MCF 10A (cell line): Measurements from ENCODE around the gene TMEM88. TPM values are rescaled to one million over a fixed set of nuclear protein-coding genes. Genes with fewer than 3 reads are reported as not detected.

Experiments used
- BruUV-seq: library from RNA; stranded (reverse); fragments of 400-500 nt; replicated peaks from 2 replicates; lab custom pipeline; 2021; lab: Mats Ljungman, UMichigan
- CTCF ChIA-PET: fragments of 300-600 bp; sonication (Branson Sonifier 250); formaldehyde crosslinking; extraction: SDS; loops from one replicate; lab custom pipeline; 2021; ENCODE audit warnings: antibody characterized with exemption, inconsistent platforms; lab: Yijun Ruan, JAX
- POLR2A ChIA-PET: fragments of 300-600, 350-650 bp; sonication (Branson Sonifier 250); formaldehyde crosslinking; extraction: SDS; loops from one replicate; lab custom pipeline; 2020; ENCODE audit warnings: antibody characterized with exemption, inconsistent platforms; lab: Yijun Ruan, JAX
- DNase-seq: peaks from one replicate; pipeline ENCODE4 v3.0.0-alpha.2; 2018; ENCODE audit not compliant: unreplicated experiment
- H3K27ac Mint-ChIP-seq: one replicate; pipeline ENCODE4 v1.8.0; 2022; ENCODE audit warnings: mild to moderate bottlenecking, low read depth, mixed read lengths; ENCODE audit not compliant: unreplicated experiment
- H3K27me3 Mint-ChIP-seq: one replicate; pipeline ENCODE4 v1.8.0; 2022; ENCODE audit warnings: mixed read lengths; ENCODE audit not compliant: insufficient read depth, unreplicated experiment
- H3K36me3 Mint-ChIP-seq: one replicate; pipeline ENCODE4 v1.8.0; 2022; ENCODE audit warnings: mild to moderate bottlenecking, moderate library complexity, mixed read lengths; ENCODE audit not compliant: insufficient read depth, unreplicated experiment
- H3K4me1 Mint-ChIP-seq: one replicate; pipeline ENCODE4 v1.8.0; 2022; ENCODE audit warnings: mixed read lengths; ENCODE audit not compliant: insufficient read depth, unreplicated experiment
- H3K4me3 Mint-ChIP-seq: one replicate; pipeline ENCODE4 v1.8.0; 2022; ENCODE audit warnings: mild to moderate bottlenecking, moderate library complexity, mixed read lengths; ENCODE audit not compliant: unreplicated experiment
- H3K9me3 Mint-ChIP-seq: one replicate; pipeline ENCODE4 v1.8.0; 2022; ENCODE audit warnings: mixed read lengths; ENCODE audit not compliant: unreplicated experiment
- CTCF ChIP-seq: fragments of 200-600 bp; IDR thresholded peaks from one replicate; pipeline ENCODE4 v1.8.0; 2022; ENCODE audit warnings: antibody characterized with exemption, mild to moderate bottlenecking; ENCODE audit not compliant: unreplicated experiment
- intact Hi-C: fragments of 100-400 bp; cut with micrococcal nuclease; formaldehyde crosslinking; loops from 2 replicates; pipeline ENCODE4 v1.14.1; 2022
- total RNA-seq: library from RNA; stranded (reverse); gene quantifications from 2 replicates; pipeline ENCODE4 v1.2.3, GENCODE V29; 2022

The TMEM88 gene
- total RNA-seq, 1 experiment from 2014 or later: 4.4 TPM

GRCh38 chr17:7856011-7856810, 1.3 kb downstream of the TMEM88 start:
- DNase-seq: peak; percentile 30
- H3K4me1 Mint-ChIP-seq: peaks cover 7% of the 10 kb centered on the region
- ChIA-PET CTCF (interaction anchor here (0.6 to 1.1 kb wide), 9 partner anchors 23 to 217 kb away, joined by 3 to 8 read pairs (median 4); no protein-coding TSS in a partner anchor), POLR2A (interaction anchor here (1.0 to 3.1 kb wide), 16 partner anchors 9 to 420 kb away, joined by 3 to 70 read pairs (median 8); partner anchors contain the start of genes CHD3, FXR2, KDM6B and RNF227)
- no peak for TF ChIP-seq CTCF
- H3K27me3 Mint-ChIP-seq: no peaks in the 10 kb centered on the region
- no TSS peak for BruUV-seq
- no peak overlapping the region for H3K4me3 Mint-ChIP-seq
- H3K9me3 Mint-ChIP-seq: no peaks in the 10 kb centered on the region
- intact Hi-C loops: loop anchor here (1.0 kb wide), 1 partner anchor 113 kb away; no protein-coding TSS in a partner anchor
- H3K27ac Mint-ChIP-seq: no peak overlapping the region
- H3K36me3 Mint-ChIP-seq: peaks cover 24% of the 10 kb centered on the region

GRCh38 chr17:7856811-7857712, 2.2 kb downstream of the TMEM88 start, which contains the start of gene NAA38:
NAA38 (minus strand) TSS chr17:7857559; CDS start chr17:7857463, 96 bp downstream.
- ChIA-PET CTCF (interaction anchor here (0.6 to 1.1 kb wide), 14 partner anchors 12 to 565 kb away, joined by 3 to 8 read pairs (median 4); partner anchors contain the start of gene RNF227), POLR2A (interaction anchor here (0.6 to 3.1 kb wide), 37 partner anchors 10 to 421 kb away, joined by 3 to 70 read pairs (median 4); partner anchors contain the start of genes ALOX12B, CD68, CHD3 and CNTROB)
- H3K9me3 Mint-ChIP-seq: no peaks in the 10 kb centered on the region
- H3K36me3 Mint-ChIP-seq: peaks cover 15% of the 10 kb centered on the region
- no peak within 1 kb of the TSS for H3K4me3 Mint-ChIP-seq
- intact Hi-C loops: loop anchor here (1.0 kb wide), 3 partner anchors 23 to 114 kb away; partner anchors contain the start of gene KDM6B
- peaks cover 7% of the 10 kb centered on the region for H3K4me1 Mint-ChIP-seq
- H3K27ac Mint-ChIP-seq: no peak within 1 kb of the TSS
- TF ChIP-seq CTCF: peak; percentile 22
- H3K27me3 Mint-ChIP-seq: no peaks in the 10 kb centered on the region
- DNase-seq: peak; percentile 99
- BruUV-seq: TSS peak; percentile 95

GRCh38 chr17:7857713-7858521, 3.1 kb downstream of the TMEM88 start, which contains the start of gene CYB5D1:
CYB5D1 (plus strand) TSS chr17:7858003; CDS start chr17:7858135, 132 bp downstream.
- Mint-ChIP-seq H3K4me3 (no peak within 1 kb of the TSS), H3K9me3 (no peaks in the 10 kb centered on the region), H3K4me1 (peaks cover 12% of the 10 kb centered on the region), H3K27me3 (no peaks in the 10 kb centered on the region), H3K27ac (no peak within 1 kb of the TSS), H3K36me3 (peaks cover 13% of the 10 kb centered on the region)
- ChIA-PET CTCF (interaction anchor here (0.6 to 2.6 kb wide), 15 partner anchors 13 to 566 kb away, joined by 3 to 12 read pairs (median 4); partner anchors contain the start of gene RNF227), POLR2A (interaction anchor here (0.6 to 3.1 kb wide), 32 partner anchors 9 to 422 kb away, joined by 3 to 70 read pairs (median 5); partner anchors contain the start of genes CD68, CHD3, CNTROB and HES7)
- intact Hi-C loops: loop anchor here (1.0 kb wide), 2 partner anchors 24 to 36 kb away; partner anchors contain the start of gene KDM6B
- no peak for TF ChIP-seq CTCF
- peak; percentile 94 for DNase-seq
- BruUV-seq: no TSS peak
